ENCODE measurements around the gene POTEH.
"Not testable (repeated sequence)": the region's sequence is repeated elsewhere in the genome, so short reads cannot be mapped to it uniquely, and the experiment has no call there.

The POTEH gene

GRCh38 chr22:15738157-15738908, 48.5 kb downstream of the POTEH start:
- DNase-seq, result not testable (repeated sequence)

GRCh38 chr22:15738909-15739391, 49.1 kb downstream of the POTEH start:
- not testable (repeated sequence) for DNase-seq

- not testable (repeated sequence) for DNase-seq
These were observed 58.0 kb downstream of the POTEH start for GRCh38 chr22:15747636-15748323.

GRCh38 chr22:15749181-15749970, 59.5 kb downstream of the POTEH start:
- not testable (repeated sequence) for DNase-seq

GRCh38 chr22:15759443-15760097, 69.7 kb downstream of the POTEH start:
- not testable (repeated sequence) for DNase-seq

GRCh38 chr22:15760388-15761150, 70.7 kb downstream of the POTEH start:
- not testable (repeated sequence) for DNase-seq

- not testable (repeated sequence) for DNase-seq
These were observed 71.4 kb downstream of the POTEH start for GRCh38 chr22:15761151-15761777.

- DNase-seq, result not testable (repeated sequence)
These were observed 73.7 kb downstream of the POTEH start for GRCh38 chr22:15763559-15763958.

Data from activated CD4-positive, alpha-beta T cell treated with anti-CD3 and anti-CD28 coated beads, Interleukin-2, amount 50 U/mL, for 48 hours (primary cell).